Dermis microvascular lymphatic vessel endothelial cell (primary cell): ENCODE data around the gene KLF5. TPM values are rescaled to one million over a fixed set of nuclear protein-coding genes. Genes with fewer than 3 reads are reported as not detected.
"Not testable (repeated sequence)": the region's sequence is repeated elsewhere in the genome, so short reads cannot be mapped to it uniquely, and the experiment has no call there.

ENCODE experiments used
- DNase-seq, 2 donors: peaks; one replicate each; pipeline versions ENCODE4 v3.0.0 to v3.0.0-alpha.2; 2010; ENCODE audit warnings: low read depth in 2 of 2
- total RNA-seq: library from RNA; depleted of rRNA; stranded (reverse); fragments of >200 nt; gene quantifications from 2 replicates; pipeline ENCODE4 v1.2.1, GENCODE V29; 2014

The KLF5 gene
- total RNA-seq, 1 donor from 2014 or later = 1.0 TPM

DNA sequence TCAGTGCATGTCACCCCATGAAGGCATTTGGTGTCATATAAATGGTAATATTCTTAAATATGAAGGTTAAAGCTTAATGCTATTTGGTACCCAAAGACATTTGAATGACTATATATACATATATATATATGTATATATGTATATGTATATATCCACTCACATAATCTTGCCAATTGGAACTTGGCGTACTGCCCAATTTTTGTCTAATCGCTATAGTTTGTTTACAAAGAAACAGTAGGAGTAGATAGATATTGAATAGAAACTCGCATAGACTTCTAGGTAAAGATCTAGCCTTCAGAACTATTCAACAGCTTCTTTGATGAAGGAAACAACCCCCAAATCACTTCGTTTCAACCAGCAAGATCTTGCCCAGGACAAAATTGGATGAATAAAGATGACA is 24.1 kb downstream of the KLF5 start:
- DNase-seq = no peak

DNA sequence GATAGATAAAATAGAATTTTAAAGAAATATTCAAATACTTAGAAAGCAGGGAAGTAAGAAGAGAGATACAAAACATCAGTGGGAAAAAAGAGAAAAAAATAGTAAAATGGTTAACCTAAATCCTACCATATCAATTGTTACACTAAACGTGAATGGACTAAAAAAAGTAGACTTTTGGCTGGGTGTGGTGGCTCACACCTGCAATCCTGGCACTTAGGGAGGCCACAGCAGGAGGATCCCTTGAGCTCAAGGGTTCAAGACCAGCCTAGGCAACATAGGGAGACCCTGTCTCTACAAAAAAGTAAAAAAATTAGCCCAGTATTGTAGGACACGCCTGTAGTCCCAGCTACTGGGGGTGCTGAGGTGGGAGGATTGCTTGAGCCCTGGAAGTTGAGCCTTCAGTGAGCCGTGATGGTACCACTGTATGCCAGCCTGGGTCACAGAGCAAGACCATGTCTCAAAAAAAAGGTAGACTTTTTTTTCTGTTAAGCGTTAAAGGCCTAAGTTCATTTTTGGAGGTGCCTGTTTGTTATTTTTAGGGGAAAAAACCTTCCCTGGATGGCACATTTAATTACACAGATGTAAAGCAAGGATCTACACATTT is 29.6 kb downstream of the KLF5 start:
- DNase-seq = no peak

DNA sequence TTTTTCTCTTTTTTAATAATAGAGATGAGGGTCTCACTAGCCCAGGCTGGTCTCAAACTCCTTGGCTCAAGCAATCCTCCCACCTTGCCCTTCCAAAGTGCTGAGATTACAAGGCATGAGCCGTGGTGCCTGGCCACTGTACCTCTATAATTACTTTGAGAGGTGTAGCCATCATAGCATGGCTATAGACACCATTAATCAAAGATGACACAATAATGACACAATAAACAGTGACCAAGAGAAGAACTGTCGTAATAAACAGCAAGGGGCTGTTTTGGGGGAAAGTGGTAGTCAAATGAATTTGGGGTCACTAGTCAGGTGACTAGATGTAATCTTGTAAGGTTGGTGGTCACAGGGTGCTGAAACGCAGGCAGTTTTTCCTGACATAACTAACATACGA is 30.4 kb downstream of the KLF5 start:
- no peak for DNase-seq

DNA sequence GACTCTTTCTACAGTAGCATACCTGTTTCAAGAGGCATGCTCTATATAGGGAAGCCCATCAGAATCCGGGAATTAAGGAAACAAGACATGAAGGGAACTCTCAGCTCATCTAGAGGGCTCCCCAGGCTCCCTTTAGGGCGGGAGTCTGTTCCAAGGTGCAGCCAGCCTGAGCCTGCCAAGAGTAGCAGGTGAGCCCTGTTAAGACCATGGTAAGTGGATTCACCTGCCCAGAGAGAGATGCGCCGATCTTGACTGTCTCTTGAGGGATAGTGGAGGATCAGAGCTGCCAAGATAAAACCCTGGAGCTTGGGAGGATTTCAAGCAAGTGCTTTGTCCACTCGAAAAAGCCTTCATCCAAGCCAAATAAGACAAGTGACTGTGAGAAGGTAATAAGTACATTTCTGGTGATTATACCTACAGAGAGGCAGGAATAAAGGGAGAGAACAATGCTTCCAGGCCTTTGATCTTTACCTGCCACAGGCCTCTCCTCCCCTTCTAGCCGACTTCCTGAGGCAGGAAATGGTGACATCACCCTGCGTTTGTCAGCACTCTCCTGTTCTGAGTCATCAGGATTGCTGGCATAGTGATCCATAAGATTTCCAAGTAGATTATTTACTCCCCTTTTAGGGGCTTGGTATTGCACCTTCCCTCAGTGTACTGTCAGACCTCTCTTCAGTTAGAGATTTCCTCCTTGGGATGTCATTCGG is 31.5 kb downstream of the KLF5 start:
- DNase-seq = peak; percentile 93 to 94

DNA sequence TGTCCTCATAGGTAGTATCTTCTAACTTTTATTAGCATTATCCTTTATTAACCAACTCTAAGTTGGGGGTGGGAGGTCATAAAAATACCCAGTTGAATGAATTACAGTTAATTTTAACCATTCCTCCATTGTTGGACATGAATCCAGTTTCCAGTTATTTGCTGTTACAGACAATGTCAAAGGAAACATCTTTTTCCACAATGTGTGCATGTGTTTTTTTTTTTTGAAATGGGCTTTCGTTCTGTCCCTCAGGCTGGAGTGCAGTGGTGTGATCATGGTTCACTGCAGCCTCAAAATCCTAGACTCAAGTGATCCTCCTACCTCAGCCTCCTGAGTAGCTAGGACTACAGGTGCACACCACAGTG is 32.0 kb downstream of the KLF5 start:
- peak; percentile 35 to 69 for DNase-seq

DNA sequence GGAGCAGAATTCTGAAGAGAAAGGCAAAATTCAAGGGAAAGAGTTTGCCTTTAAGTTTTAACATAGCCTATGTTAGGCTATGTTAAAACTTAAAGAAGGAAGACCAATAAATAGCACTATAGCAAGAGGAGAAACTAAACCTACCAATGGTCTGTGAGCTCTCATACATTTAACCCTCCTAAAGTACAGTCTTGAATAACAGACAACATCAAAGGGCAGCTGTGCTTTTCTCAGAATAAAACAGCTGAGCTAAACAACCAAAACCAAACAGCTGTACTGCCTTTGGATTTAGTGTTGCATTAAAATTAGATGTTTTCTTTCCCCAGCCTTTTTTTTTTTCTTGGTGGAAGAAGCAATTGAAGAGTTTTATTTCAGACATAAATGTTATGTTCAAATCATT is 34.0 kb downstream of the KLF5 start:
- DNase-seq = no peak

DNA sequence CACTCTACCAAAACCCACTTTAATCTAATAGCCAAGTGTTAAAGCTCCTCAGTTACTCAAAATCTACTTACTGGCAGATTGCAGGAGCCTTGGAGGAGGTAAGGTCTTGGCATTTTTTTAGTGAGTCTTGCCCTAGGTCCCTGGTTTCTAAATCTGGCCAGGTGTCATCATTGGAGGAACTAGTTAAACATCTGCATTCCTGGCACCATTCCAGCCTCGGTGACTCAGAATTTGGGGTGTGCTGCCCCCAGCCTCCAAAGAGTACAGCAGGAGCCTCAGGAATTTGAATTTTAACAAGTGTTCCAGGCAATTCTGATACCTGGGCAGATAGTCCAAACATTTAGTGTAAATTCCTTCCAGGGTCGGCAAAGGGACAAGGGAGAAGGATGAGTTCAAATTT is 37.4 kb downstream of the KLF5 start:
- DNase-seq = no peak

DNA sequence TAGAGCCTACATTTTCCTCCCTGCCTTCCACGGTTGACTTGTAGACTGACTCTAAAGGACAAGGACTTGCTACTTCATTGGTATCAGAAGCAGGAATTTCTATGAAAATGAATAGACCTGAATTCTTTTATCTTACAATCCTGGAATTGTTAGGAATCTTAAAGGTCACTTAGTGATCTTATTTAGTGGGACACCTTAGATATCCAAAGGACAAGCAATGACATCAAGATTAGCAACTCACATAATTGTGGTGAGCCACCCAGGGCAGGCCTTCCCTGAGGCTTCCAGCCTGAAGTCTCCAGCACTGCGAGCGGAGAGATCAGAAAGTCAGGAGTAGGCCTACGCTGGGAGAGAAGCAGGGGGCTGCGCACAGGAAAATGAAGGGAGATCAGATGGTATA is 37.8 kb downstream of the KLF5 start:
- DNase-seq = no peak

DNA sequence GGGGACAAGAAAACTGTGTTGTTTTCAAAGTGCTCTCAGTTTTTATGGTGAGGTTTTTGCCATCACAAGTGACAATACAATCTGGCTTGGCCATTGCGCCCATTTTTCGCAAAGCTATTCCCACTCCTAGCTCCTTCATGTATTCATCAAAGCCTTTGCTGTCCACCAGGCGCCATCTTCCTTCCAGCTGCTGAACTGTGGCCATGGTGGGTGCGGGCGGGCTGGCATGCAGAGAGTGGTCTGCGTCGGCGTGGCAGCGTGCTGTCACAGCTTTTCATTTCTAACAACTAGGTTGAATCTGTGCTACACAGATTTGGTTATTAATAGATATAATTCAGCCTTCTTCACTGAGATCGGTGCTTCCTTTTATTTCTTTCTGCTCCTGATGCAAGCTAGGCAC is 42.0 kb downstream of the KLF5 start:
- DNase-seq = not testable (repeated sequence)

DNA sequence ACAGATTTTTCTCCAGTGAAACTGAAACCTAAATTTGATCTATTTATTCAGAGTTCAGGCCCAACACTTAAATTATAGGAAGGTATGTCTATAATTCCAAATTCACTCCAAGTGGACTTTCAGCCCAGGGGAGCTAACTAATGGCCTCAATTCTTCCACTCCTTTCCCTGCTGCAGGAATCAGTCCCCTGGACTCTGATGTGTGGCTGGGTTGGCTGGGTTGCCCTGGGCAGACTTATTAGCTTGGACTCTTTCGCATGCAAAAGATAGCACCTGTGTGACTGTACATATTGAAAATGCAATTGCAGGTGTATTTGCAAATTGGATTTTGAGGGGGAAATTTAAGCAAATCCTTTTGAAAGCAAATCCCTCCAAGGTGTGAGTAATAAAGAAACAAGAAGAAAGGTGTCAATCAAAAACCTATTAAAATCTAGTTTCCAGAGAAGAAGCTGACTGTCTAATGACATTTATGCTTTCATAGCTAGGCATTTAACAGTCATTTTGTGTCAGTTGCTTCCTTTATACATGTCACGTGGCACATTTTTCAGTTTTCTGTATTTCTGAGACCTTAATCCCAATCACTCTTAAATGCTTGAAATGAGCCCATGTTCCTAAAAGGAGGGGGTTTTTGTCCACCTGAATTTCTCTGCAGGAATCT is 42.7 kb downstream of the KLF5 start:
- DNase-seq = no peak

DNA sequence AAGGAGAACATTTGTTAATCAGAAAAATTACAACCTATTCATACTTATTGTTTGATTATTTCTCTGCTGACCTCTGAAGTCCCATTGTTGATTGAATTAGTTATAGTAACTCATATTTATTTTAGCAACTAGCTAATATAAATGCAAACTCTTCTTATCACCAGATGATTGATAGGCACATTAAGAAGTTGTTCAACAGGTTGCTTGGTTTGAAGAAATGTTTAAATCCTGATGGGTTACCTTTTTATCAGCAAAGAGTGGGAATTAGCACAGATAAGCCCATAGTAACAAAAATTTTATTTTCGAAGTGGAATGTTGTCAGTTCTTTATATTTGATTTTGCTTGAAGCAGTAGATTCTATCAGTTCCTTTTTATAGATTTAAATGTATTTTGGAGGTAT is 44.4 kb downstream of the KLF5 start:
- no peak for DNase-seq

DNA sequence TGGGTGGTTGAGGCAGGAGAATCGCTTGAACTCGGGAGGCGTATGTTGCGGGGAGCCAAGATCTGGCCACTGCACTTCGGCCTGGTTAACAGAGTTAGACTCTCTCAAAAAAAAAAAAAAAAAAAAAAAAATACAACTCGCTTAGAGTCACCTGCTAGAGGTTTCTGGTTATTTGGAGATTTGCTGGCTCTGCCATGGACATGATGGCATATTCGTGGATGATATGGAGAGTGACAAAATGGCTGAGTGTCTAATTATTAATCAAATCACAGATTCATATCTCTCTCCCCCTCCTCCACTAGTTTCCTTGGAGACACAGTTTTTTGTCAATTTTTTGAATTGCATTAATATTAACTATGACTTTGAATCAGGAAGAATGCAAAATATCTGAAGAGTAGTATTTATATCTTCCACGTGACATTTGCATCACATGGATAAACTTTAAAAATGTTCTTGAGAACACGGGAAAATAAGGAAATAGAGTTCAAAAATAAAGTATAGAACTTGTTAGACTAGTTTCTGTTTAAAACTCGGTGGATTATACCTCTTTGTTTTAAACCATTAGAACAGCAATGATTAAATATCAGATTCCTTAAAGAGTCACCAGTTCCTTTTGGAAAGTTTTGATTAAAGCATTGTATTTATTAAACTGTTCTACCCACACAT is 47.8 kb downstream of the KLF5 start:
- DNase-seq = no peak

DNA sequence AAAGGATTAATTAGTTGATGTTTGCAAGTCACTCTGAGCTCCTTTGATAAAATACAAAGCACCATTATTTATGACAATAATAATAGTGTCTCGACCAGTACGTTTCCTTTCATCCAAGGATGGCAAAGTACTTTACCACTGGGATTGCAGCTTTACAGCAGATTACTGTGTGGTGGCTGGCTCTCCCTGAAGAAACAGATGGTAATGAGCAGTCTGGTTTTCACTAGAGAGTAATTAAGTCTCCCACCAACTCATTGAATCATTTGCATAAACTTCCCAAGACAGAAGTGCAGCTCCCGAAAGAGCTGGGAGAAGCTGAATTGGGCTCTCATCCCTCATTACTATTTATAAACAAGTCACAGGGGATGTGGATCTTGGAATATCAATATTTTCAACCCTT is 48.7 kb downstream of the KLF5 start:
- DNase-seq = no peak

DNA sequence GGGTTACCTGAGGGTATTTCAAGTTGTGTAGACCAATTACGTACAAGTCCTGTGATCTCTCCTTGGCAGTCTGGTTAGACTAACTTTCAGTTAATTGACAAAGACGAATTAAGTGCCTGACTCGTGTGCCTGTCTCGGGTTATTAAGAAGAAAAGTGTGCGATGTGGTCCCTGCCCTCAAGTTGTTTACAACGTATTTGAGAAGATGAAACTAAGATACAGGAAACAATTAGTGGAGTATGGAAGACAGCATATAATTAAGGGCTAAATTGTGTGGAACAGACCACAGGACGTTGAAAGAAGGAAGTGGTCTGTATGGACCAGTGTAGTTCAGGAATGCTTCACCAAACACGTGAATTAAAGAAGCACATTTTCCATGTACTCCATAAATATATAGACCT is 49.2 kb downstream of the KLF5 start:
- DNase-seq = no peak

DNA sequence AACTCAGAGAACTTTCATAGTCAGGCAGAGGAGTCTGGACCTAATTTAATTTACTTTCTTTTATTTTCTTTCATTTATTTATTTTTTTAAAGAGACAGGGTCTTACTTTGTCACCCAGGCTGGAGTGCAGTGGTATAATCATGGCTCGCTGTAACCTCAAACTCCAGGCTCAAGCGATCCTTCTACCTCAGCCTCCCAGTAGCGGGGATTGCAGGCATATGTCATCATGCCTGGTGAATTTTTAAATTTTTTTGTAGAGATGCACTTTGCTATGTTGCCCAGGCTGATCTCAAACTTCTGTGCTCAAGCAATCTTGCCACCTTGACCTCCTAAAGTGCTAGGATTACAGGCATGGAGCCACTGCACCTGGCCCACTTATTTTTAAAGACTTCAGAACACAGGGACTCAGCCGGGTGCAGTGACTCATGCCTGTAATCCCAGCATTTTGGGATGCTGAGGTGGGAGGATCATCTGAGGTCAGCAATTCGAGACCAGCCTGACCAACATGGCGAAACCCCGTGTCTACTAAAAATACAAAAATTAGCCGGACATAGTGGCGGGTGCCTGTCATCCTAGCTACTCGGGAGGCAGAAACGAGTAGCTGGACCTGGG is 50.6 kb downstream of the KLF5 start:
- no peak for DNase-seq

DNA sequence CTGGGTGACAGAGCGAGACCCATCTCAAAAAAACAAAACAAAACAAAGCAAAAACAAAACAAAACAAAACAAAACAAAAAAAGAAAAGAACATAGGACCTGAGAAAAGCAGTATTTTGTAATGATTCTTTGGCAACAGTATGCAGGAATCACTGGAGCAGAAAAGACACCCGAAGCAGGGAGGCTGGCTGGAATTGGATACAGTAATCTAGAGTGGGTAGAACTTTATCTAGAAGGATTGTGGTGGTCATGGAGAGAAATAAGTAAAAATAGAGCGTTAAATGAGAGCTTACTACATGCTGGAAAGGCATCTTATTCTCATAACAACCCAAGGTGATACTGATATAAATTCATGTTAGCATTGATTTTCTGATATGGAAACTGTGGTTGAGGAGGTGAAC is 51.2 kb downstream of the KLF5 start:
- DNase-seq = no peak

DNA sequence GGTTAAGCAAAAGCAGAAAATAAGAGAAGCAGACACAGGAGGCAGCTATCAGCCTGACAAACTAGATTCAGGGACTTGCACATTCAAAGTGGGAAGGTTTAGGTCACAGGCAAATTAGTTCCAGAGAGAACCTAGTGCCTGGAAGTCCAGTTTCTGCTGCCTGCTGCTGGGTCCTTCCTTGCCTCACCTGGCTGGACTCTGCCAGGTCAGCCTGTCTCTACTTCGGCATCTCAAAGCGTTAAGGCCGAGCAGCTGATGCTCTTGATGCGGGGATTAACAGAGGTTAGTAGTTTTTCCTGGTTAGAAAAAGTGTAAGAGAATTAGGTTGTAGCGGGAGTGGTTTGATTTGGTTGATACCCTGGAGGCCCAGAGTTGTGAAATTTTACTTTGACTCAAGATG is 52.0 kb downstream of the KLF5 start:
- DNase-seq = no peak

DNA sequence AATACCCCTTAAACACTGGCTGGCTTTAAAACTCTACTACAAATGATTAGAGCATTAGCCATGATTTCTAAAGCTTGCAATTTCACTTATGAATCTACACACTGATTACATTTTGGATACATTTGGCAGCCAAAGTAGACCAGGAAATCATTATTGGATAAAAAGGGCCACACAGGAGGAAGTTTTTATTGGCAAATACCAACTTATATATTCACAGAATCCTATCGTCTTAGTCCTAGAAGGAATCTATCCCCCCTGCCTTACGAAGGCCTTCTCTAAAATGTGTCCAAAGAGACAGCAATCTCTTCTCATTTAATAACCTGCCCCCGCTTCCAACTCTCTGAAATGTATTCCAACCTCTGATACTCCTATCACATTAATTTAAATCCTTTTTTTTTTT is 52.5 kb downstream of the KLF5 start:
- no peak for DNase-seq

DNA sequence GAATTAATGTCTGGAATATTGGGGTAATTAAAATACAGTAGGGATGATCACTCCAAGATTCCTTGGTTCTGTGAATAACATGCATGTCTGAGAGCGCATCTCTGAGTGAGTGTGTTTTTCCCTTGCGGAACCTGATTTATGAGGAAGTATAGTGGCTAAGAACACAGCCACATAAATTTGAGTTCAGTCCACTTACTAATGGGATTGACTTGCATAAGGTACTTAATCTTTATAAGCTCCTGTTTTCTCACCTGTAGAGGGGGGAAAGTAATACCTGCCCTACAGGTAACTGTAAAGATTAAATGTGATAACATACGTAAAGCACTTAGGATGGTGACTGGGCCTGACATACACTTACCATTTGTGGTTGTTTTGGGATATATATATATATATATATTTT is 60.8 kb downstream of the KLF5 start:
- DNase-seq = no peak
